Fibroblast of lung (primary cell): ENCODE data around the gene EPAS1. TPM values are rescaled to one million over a fixed set of nuclear protein-coding genes. Genes with fewer than 3 reads are reported as not detected.
A peak's percentile ranks its signal among the peaks of the same experiment; 100 is the strongest.

Experiments
- DNase-seq, 2 donors: peaks; one replicate each; pipeline versions ENCODE4 v3.0.0 to v3.0.0-alpha.2; 2010; ENCODE audit warnings: low read depth in 2 of 2
- H2AFZ ChIP-seq: 2 replicates; pipeline ENCODE4 v1.5.1; 2012; ENCODE audit warnings: low read length, control low read depth, inconsistent platforms
- H3K27ac ChIP-seq: 2 replicates; pipeline ENCODE4 v1.5.1; 2011; ENCODE audit warnings: low read length, control low read depth; ENCODE audit not compliant: insufficient read depth
- H3K27me3 ChIP-seq: 2 replicates; pipeline ENCODE4 v1.5.1; 2011; ENCODE audit warnings: mild to moderate bottlenecking, low read length; ENCODE audit not compliant: control insufficient read depth, insufficient read depth
- H3K36me3 ChIP-seq: 2 replicates; pipeline ENCODE4 v1.5.1; 2011; ENCODE audit warnings: low read length; ENCODE audit not compliant: control insufficient read depth, insufficient read depth
- H3K4me1 ChIP-seq: 2 replicates; pipeline ENCODE4 v1.5.1; 2011; ENCODE audit warnings: low read length; ENCODE audit not compliant: control insufficient read depth, insufficient read depth; ENCODE audit errors: extremely low read depth
- H3K4me2 ChIP-seq: 2 replicates; pipeline ENCODE4 v1.5.1; 2011; ENCODE audit warnings: low read length, control low read depth; ENCODE audit not compliant: insufficient read depth; ENCODE audit errors: extremely low read depth
- H3K4me3 ChIP-seq, 4 experiments: fragments of 200-600 bp in 1 of 4; sonication (generic) in 1 of 4; replicated peaks in 1 of 4; 2 replicates each; pipeline ENCODE4 v1.5.1; 2011 to 2016; ENCODE audit warnings: low read length in 4 of 4, low read depth in 3 of 4, mild to moderate bottlenecking in 3 of 4, control low read depth in 2 of 4, inconsistent platforms in 1 of 4, mixed read lengths in 1 of 4; ENCODE audit not compliant: insufficient read depth in 1 of 4; ENCODE audit errors: control extremely low read depth in 1 of 4
- H3K79me2 ChIP-seq: 2 replicates; pipeline ENCODE4 v1.5.1; 2012; ENCODE audit warnings: mild to moderate bottlenecking, low read length, inconsistent platforms; ENCODE audit not compliant: control insufficient read depth, insufficient read depth
- H3K9ac ChIP-seq: 2 replicates; pipeline ENCODE4 v1.5.1; 2011; ENCODE audit warnings: mild to moderate bottlenecking, low read length, control low read depth; ENCODE audit not compliant: insufficient read depth
- H3K9me3 ChIP-seq: 2 replicates; pipeline ENCODE4 v1.5.1; 2012; ENCODE audit warnings: low read depth, low read length; ENCODE audit not compliant: control insufficient read depth, insufficient read depth
- H4K20me1 ChIP-seq: 2 replicates; pipeline ENCODE4 v1.5.1; 2011; ENCODE audit warnings: low read length; ENCODE audit not compliant: control insufficient read depth, insufficient read depth; ENCODE audit errors: extremely low read depth
- EZH2 ChIP-seq: IDR thresholded peaks from 2 replicates; pipeline ENCODE4 v1.5.1; 2012; ENCODE audit warnings: low read length, control low read depth, mild to moderate bottlenecking; ENCODE audit errors: missing control alignments
- polyA plus RNA-seq, 2 donors: library from polyadenylated mRNA; depleted of rRNA in 1 of 2; stranded (reverse) in 1 of 2; unstranded in 1 of 2; fragments of >200 nt; gene quantifications; 2 replicates each; pipeline ENCODE4 v1.2.1, GENCODE V29; 2011 to 2012; ENCODE audit warnings: missing spikeins in 1 of 2
- total RNA-seq: library from RNA; depleted of rRNA; stranded (reverse); fragments of >200 nt; gene quantifications from 2 replicates; pipeline ENCODE4 v1.2.1, GENCODE V29; 2014
- TF ChIP-seq, protein P1 (sequence below), 2 donors: IDR thresholded peaks in 1 of 2; conservative IDR thresholded peaks in 1 of 2; 1 replicate in 1 of 2; 2 replicates in 1 of 2; pipeline ENCODE4 v1.5.1; 2011 to 2012; ENCODE audit warnings: low read length in 2 of 2, control low read depth in 1 of 2, inconsistent platforms in 1 of 2, low read depth in 1 of 2, mild to moderate bottlenecking in 1 of 2

EPAS1 gene
- total and polyA plus RNA-seq, 2 donors (not counting 1 experiment from before 2014, with no cell fraction given): 120 to 941 TPM

DNA sequence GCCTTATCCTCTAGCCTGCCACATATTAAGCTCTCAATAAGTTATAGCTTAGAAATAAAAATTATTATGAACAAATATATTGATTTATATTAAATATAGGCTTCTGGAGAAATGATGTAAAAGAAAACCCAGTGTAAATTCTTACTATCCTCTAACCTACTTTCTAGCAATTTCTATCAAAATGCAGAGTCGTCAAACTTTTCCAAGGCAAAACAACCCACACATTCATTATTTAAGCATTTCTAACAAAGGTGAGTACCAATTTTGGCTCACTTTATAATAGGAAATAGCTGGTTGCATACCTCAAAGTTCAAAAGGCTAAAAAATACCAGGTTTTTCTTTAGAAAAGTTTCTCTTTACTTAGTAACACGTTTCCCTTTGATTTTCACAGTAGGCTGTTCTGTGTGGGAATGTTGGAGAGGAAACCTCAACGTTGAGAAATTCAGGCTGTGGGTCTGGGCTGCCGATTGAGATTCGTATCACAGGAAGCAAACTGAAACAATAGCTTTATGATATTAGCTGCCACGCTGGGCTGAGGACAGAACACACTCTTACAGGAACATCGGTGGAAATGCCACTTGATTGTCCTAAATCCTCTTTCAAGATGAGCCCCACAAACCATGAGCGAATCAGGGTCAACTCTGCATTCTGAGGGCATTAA, 53.0 kb downstream of the EPAS1 start:
- Histone ChIP-seq H3K27me3 (no peaks in the 10 kb centered on the region), H3K4me3 (no peak overlapping the region), H2AFZ (no peak overlapping the region), H3K9ac (no peak overlapping the region), H3K36me3 (peaks cover 10% of the 10 kb centered on the region), H3K9me3 (no peaks in the 10 kb centered on the region), H3K4me2 (no peak overlapping the region), H3K4me1 (peaks cover 2% of the 10 kb centered on the region), H3K79me2 (no peaks in the 10 kb centered on the region), H3K27ac (no peak overlapping the region), H4K20me1 (no peaks in the 10 kb centered on the region)
- no peak for TF ChIP-seq EZH2
- TF ChIP-seq, protein P1, sequence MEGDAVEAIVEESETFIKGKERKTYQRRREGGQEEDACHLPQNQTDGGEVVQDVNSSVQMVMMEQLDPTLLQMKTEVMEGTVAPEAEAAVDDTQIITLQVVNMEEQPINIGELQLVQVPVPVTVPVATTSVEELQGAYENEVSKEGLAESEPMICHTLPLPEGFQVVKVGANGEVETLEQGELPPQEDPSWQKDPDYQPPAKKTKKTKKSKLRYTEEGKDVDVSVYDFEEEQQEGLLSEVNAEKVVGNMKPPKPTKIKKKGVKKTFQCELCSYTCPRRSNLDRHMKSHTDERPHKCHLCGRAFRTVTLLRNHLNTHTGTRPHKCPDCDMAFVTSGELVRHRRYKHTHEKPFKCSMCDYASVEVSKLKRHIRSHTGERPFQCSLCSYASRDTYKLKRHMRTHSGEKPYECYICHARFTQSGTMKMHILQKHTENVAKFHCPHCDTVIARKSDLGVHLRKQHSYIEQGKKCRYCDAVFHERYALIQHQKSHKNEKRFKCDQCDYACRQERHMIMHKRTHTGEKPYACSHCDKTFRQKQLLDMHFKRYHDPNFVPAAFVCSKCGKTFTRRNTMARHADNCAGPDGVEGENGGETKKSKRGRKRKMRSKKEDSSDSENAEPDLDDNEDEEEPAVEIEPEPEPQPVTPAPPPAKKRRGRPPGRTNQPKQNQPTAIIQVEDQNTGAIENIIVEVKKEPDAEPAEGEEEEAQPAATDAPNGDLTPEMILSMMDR (conservative IDR thresholded peaks at IDR 0.05 in 1 of 2, IDR thresholded peaks at IDR 0.05 in 1 of 2; ENCODE audit: low read depth in 1 of 2, low read length in 2 of 2): no peak
- peak in 1 of 2 donors; percentile 32 for DNase-seq

- DNase-seq: no peak
- Histone ChIP-seq H3K9me3 (no peaks in the 10 kb centered on the region), H3K79me2 (no peaks in the 10 kb centered on the region), H3K9ac (no peak overlapping the region), H3K4me3 (no peak overlapping the region), H3K36me3 (peaks cover 12% of the 10 kb centered on the region), H3K27ac (no peak overlapping the region), H3K4me2 (no peak overlapping the region), H2AFZ (no peak overlapping the region), H4K20me1 (no peaks in the 10 kb centered on the region), H3K4me1 (peaks cover 2% of the 10 kb centered on the region), H3K27me3 (no peaks in the 10 kb centered on the region)
- TF ChIP-seq, protein P1 (conservative IDR thresholded peaks at IDR 0.05 in 1 of 2, IDR thresholded peaks at IDR 0.05 in 1 of 2; ENCODE audit: low read depth in 1 of 2, low read length in 2 of 2): no peak
- no peak for TF ChIP-seq EZH2
Observed at GRCh38 chr2:46351098-46351749, 54.0 kb downstream of the EPAS1 start.

DNA sequence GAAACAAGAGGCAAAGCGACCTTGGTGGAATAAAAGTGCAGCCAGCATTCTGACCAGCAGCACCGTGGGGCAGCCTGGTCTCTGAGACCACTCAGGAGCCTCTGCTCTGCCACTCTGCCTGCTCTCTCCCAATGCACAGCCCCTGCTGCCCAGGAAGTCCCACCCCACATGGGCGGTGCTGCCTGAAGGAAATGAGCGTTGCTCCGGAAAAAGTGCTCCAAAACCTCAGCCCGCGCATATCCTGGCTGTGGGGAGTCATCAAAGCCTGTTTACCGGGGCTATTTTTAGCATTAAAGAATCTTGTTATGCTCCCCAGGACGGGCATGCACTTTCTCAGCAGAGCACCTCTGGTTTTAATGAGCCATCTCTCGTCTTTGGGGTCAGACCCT, 54.5 kb downstream of the EPAS1 start:
- Histone ChIP-seq H3K4me2 (no peak overlapping the region), H3K27me3 (no peaks in the 10 kb centered on the region), H3K4me1 (peaks cover 2% of the 10 kb centered on the region), H4K20me1 (no peaks in the 10 kb centered on the region), H3K9me3 (no peaks in the 10 kb centered on the region), H2AFZ (no peak overlapping the region), H3K9ac (no peak overlapping the region), H3K36me3 (peaks cover 12% of the 10 kb centered on the region), H3K4me3 (no peak overlapping the region), H3K27ac (no peak overlapping the region), H3K79me2 (no peaks in the 10 kb centered on the region)
- DNase-seq: no peak
- TF ChIP-seq, protein P1 (conservative IDR thresholded peaks at IDR 0.05 in 1 of 2, IDR thresholded peaks at IDR 0.05 in 1 of 2; ENCODE audit: low read depth in 1 of 2, low read length in 2 of 2): no peak
- TF ChIP-seq EZH2: no peak
